Stomach (tissue), 9 donors: ENCODE measurements around the gene KIF21B. TPM values are rescaled to one million over a fixed set of nuclear protein-coding genes. Genes with fewer than 3 reads are reported as not detected.

ENCODE experiments used
- DNase-seq, 2 donors: peaks; one replicate each; pipeline versions ENCODE4 v3.0.0 to v3.0.0-alpha.2; 2013 to 2019
- H3K27ac ChIP-seq, 5 donors: fragments of 200-600 bp in 4 of 5; sonication (generic) in 4 of 5; one replicate each; pipeline ENCODE4 v1.5.1; 2013 to 2019; ENCODE audit warnings: mild to moderate bottlenecking in 1 of 5, moderate library complexity in 1 of 5
- H3K27me3 ChIP-seq, 3 donors: fragments of 200-600 bp; sonication (generic); one replicate each; pipeline ENCODE4 v1.5.1; 2017 to 2019; ENCODE audit warnings: mixed run types in 1 of 3
- H3K36me3 ChIP-seq, 4 donors: fragments of 200-600 bp; sonication (generic); 1 replicate in 3 of 4; 2 replicates in 1 of 4; pipeline ENCODE4 v1.5.1; 2016 to 2019
- H3K4me1 ChIP-seq, 4 donors: fragments of 200-600 bp; sonication (generic); one replicate each; pipeline ENCODE4 v1.5.1; 2016 to 2019
- H3K4me3 ChIP-seq, 4 donors: fragments of 200-600 bp; sonication (generic) in 3 of 4; one replicate each; pipeline ENCODE4 v1.5.1; 2016 to 2019; ENCODE audit warnings: mild to moderate bottlenecking in 1 of 4
- H3K9me3 ChIP-seq, 4 donors: fragments of 200-600 bp; sonication (generic); one replicate each; pipeline ENCODE4 v1.5.1; 2016 to 2019
- EP300 ChIP-seq: sonication (generic); formaldehyde crosslinking; IDR thresholded peaks from one replicate; pipeline ENCODE4 v1.6.1; 2017; ENCODE audit warnings: antibody characterized with exemption
- POLR2A ChIP-seq, 4 donors: fragments of 450-650 bp; IDR thresholded peaks; one replicate each; pipeline ENCODE4 v1.6.1; 2016; ENCODE audit warnings: antibody characterized with exemption in 4 of 4, control low read depth in 2 of 4, mild to moderate bottlenecking in 1 of 4, moderate library complexity in 1 of 4
- POLR2AphosphoS5 ChIP-seq, 3 donors: sonication (generic); formaldehyde crosslinking; IDR thresholded peaks; one replicate each; pipeline ENCODE4 v1.6.1; 2016; ENCODE audit warnings: antibody characterized with exemption in 3 of 3
- WGBS, 5 donors: extraction: QIAGEN DNeasy Blood & Tissue Kit in 3 of 5; methylation state at CpG; one replicate each; pipeline versions ENCODE4 v1.1.5 to v1.1.7; 2013 to 2018; 5-methylcytosine and 5-hydroxymethylcytosine counted together
- intact Hi-C: fragments of 100-400 bp; cut with DNase I; formaldehyde crosslinking; loops from one replicate; pipeline ENCODE4 v1.15.1; 2023; ENCODE audit warnings: low total_unique reads
- polyA plus RNA-seq, 3 donors: library from polyadenylated mRNA; stranded (reverse); fragments of 200-250 nt; gene quantifications; one replicate each; pipeline ENCODE4 v1.2.3, GENCODE V29; 2013
- total RNA-seq, 5 donors: library from RNA; depleted of rRNA; stranded (reverse); fragments of >200 nt; gene quantifications; one replicate each; pipeline versions ENCODE4 v1.1.0 to v1.2.3, GENCODE V29; 2014 to 2016
- TF ChIP-seq, protein P1 (sequence below), 7 experiments: fragments of 450-650 bp in 4 of 7; fragments of 200-600 bp in 3 of 7; sonication (generic) in 3 of 7; IDR thresholded peaks; one replicate each; pipeline ENCODE4 v1.5.1; 2016 to 2019; ENCODE audit warnings: antibody characterized with exemption in 7 of 7, control low read depth in 2 of 7, mild to moderate bottlenecking in 1 of 7
- donor health status: healthy with polysubstance abuse.
- donor health status: Bipolar disorder and iron deficiency.
- donor health status: healthy.

The KIF21B gene
- total and polyA plus RNA-seq, 8 donors = 0.30 to 8.8 (median 2.4) TPM

GRCh38 chr1:201068976-201069375 lies 45.5 kb upstream of the KIF21B start:
- no peak overlapping the region for H3K27ac ChIP-seq
- no peak for DNase-seq
- intact Hi-C loops = no loop called here
- H3K4me3 ChIP-seq = no peak overlapping the region
- H3K9me3 ChIP-seq = no peaks in the 10 kb centered on the region
- no peaks in the 10 kb centered on the region for H3K36me3 ChIP-seq
- H3K27me3 ChIP-seq = peaks cover 0 to 11% (median 0%) of the 10 kb centered on the region in 3 donors
- no peaks in the 10 kb centered on the region for H3K4me1 ChIP-seq
- 39 to 54% (median 47%) methylated on average over 4 of the region's 4 CpGs for WGBS, 5 donors
- no peak for TF ChIP-seq POLR2A (IDR thresholded peaks at IDR 0.05)
- TF ChIP-seq EP300 = no peak

- intact Hi-C loops = no loop called here
- Histone ChIP-seq H3K9me3 (no peaks in the 10 kb centered on the region), H3K36me3 (no peaks in the 10 kb centered on the region), H3K4me1 (no peaks in the 10 kb centered on the region), H3K27ac (no peak overlapping the region), H3K27me3 (peaks cover 0 to 11% (median 0%) of the 10 kb centered on the region in 3 donors), H3K4me3 (no peak overlapping the region)
- TF ChIP-seq POLR2A (IDR thresholded peaks at IDR 0.05) = no peak
- no peak for TF ChIP-seq POLR2AphosphoS5 (IDR thresholded peaks at IDR 0.05)
- TF ChIP-seq, protein P1, sequence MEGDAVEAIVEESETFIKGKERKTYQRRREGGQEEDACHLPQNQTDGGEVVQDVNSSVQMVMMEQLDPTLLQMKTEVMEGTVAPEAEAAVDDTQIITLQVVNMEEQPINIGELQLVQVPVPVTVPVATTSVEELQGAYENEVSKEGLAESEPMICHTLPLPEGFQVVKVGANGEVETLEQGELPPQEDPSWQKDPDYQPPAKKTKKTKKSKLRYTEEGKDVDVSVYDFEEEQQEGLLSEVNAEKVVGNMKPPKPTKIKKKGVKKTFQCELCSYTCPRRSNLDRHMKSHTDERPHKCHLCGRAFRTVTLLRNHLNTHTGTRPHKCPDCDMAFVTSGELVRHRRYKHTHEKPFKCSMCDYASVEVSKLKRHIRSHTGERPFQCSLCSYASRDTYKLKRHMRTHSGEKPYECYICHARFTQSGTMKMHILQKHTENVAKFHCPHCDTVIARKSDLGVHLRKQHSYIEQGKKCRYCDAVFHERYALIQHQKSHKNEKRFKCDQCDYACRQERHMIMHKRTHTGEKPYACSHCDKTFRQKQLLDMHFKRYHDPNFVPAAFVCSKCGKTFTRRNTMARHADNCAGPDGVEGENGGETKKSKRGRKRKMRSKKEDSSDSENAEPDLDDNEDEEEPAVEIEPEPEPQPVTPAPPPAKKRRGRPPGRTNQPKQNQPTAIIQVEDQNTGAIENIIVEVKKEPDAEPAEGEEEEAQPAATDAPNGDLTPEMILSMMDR (IDR thresholded peaks at IDR 0.05) = no peak
- TF ChIP-seq EP300 = no peak
- 75 to 87% (median 81%) methylated on average over 4 of the region's 4 CpGs for WGBS, 5 donors
- DNase-seq = no peak
Observed at GRCh38 chr1:201066986-201067385, 43.5 kb upstream of the KIF21B start.

GRCh38 chr1:201065686-201066085 lies 42.2 kb upstream of the KIF21B start:
- H3K36me3 ChIP-seq = no peaks in the 10 kb centered on the region
- H3K4me1 ChIP-seq = peaks cover 2 to 9% (median 5%) of the 10 kb centered on the region in 4 donors
- no peaks in the 10 kb centered on the region for H3K9me3 ChIP-seq
- H3K27ac ChIP-seq = no peak overlapping the region
- TF ChIP-seq POLR2A (IDR thresholded peaks at IDR 0.05) (no peak), EP300 (no peak), POLR2AphosphoS5 (IDR thresholded peaks at IDR 0.05) (no peak)
- TF ChIP-seq, protein P1 (IDR thresholded peaks at IDR 0.05) = no peak
- 83 to 94% (median 88%) methylated on average over 6 to 10 of the region's 10 CpGs for WGBS, 5 donors
- H3K4me3 ChIP-seq = no peak overlapping the region
- H3K27me3 ChIP-seq = peaks cover 0 to 11% (median 0%) of the 10 kb centered on the region in 3 donors
- intact Hi-C loops = no loop called here
- no peak for DNase-seq

- WGBS, 5 donors = 78 to 82% (median 82%) methylated on average over 8 of the region's 8 CpGs
- no peaks in the 10 kb centered on the region for H3K36me3 ChIP-seq
- H3K27me3 ChIP-seq = peaks cover 0 to 11% (median 0%) of the 10 kb centered on the region in 3 donors
- H3K9me3 ChIP-seq = no peaks in the 10 kb centered on the region
- intact Hi-C loops = no loop called here
- peaks cover 7 to 18% (median 13%) of the 10 kb centered on the region in 4 donors for H3K4me1 ChIP-seq
- DNase-seq = no peak
- H3K4me3 ChIP-seq = no peak overlapping the region
- no peak overlapping the region for H3K27ac ChIP-seq
- TF ChIP-seq POLR2A (IDR thresholded peaks at IDR 0.05) (no peak), EP300 (no peak), POLR2AphosphoS5 (IDR thresholded peaks at IDR 0.05) (no peak)
- TF ChIP-seq, protein P1 (IDR thresholded peaks at IDR 0.05) = no peak
Observed at GRCh38 chr1:201064806-201065205, 41.3 kb upstream of the KIF21B start.

- no peaks in the 10 kb centered on the region for H3K9me3 ChIP-seq
- no peaks in the 10 kb centered on the region for H3K36me3 ChIP-seq
- TF ChIP-seq EP300 = no peak
- TF ChIP-seq, protein P1 (IDR thresholded peaks at IDR 0.05) = no peak
- TF ChIP-seq POLR2AphosphoS5 (IDR thresholded peaks at IDR 0.05) = no peak
- TF ChIP-seq POLR2A (IDR thresholded peaks at IDR 0.05) = no peak
- H3K27ac ChIP-seq = no peak overlapping the region
- DNase-seq = no peak
- H3K4me1 ChIP-seq = peaks cover 7 to 21% (median 13%) of the 10 kb centered on the region in 4 donors
- WGBS, 5 donors = 63 to 80% (median 72%) methylated on average over 7 of the region's 7 CpGs
- H3K4me3 ChIP-seq = no peak overlapping the region
- intact Hi-C loops = no loop called here
- peaks cover 0 to 11% (median 0%) of the 10 kb centered on the region in 3 donors for H3K27me3 ChIP-seq
Observed at GRCh38 chr1:201063145-201063544, 39.6 kb upstream of the KIF21B start.
